HG02840 (cell line): Measurements from ENCODE around the gene CUBN.
"Not testable (repeated sequence)": the region's sequence is repeated elsewhere in the genome, so short reads cannot be mapped to it uniquely, and the experiment has no call there.

Experiments
- ATAC-seq: cut with Tn5 transposase; IDR thresholded peaks from one replicate; pipeline ENCODE4 v1.9.1; 2021; ENCODE audit warnings: mild to moderate bottlenecking, moderate library complexity, moderate number of reproducible peaks; ENCODE audit not compliant: unreplicated experiment, low FRiP score

CUBN gene

GRCh38 chr10:16852624-16853023 is 277.0 kb downstream of the CUBN start:
- ATAC-seq = no peak

- ATAC-seq = no peak
These were observed 281.0 kb downstream of the CUBN start for GRCh38 chr10:16848562-16849154.

- no peak for ATAC-seq
These were observed 282.0 kb downstream of the CUBN start for GRCh38 chr10:16847644-16848043.

- no peak for ATAC-seq
These were observed 284.4 kb downstream of the CUBN start for GRCh38 chr10:16845248-16845647.

GRCh38 chr10:16843252-16843870 is 286.2 kb downstream of the CUBN start:
- ATAC-seq = no peak

GRCh38 chr10:16835228-16835627 is 294.4 kb downstream of the CUBN start:
- ATAC-seq = no peak

GRCh38 chr10:16832351-16833080 is 297.1 kb downstream of the CUBN start:
- no peak for ATAC-seq

- no peak for ATAC-seq
These were observed 300.9 kb downstream of the CUBN start for GRCh38 chr10:16828701-16829175.

GRCh38 chr10:16828114-16828568 is 301.5 kb downstream of the CUBN start:
- ATAC-seq = peak; percentile 70

- ATAC-seq = not testable (repeated sequence)
These were observed 302.1 kb downstream of the CUBN start for GRCh38 chr10:16827474-16827873.

GRCh38 chr10:16822726-16823360 is 306.8 kb downstream of the CUBN start:
- ATAC-seq = no peak

GRCh38 chr10:16822027-16822426 is 307.6 kb downstream of the CUBN start:
- ATAC-seq = no peak

- no peak for ATAC-seq
These were observed 309.2 kb downstream of the CUBN start for GRCh38 chr10:16820421-16820820.

GRCh38 chr10:16820018-16820417 is 309.6 kb downstream of the CUBN start:
- ATAC-seq = no peak

- ATAC-seq = no peak
These were observed 310.2 kb downstream of the CUBN start for GRCh38 chr10:16819436-16819835.

GRCh38 chr10:16819026-16819425 is 310.6 kb downstream of the CUBN start:
- ATAC-seq = no peak

- ATAC-seq = peak; percentile 99
These were observed 312.2 kb downstream of the CUBN start, which contains the start of gene RSU1 for GRCh38 chr10:16817125-16818019. RSU1 (minus strand) TSS chr10:16817424; CDS start chr10:16817081, 343 bp downstream.

- no peak for ATAC-seq
These were observed 312.8 kb downstream of the CUBN start for GRCh38 chr10:16816830-16817124.

GRCh38 chr10:16816171-16816570 is 313.4 kb downstream of the CUBN start:
- no peak for ATAC-seq

- ATAC-seq = no peak
These were observed 315.6 kb downstream of the CUBN start for GRCh38 chr10:16814012-16814411.
